ENCODE measurements around the gene CAMTA1. TPM values are rescaled to one million over a fixed set of nuclear protein-coding genes. Genes with fewer than 3 reads are reported as not detected.
A peak's percentile ranks its signal among the peaks of the same experiment; 100 is the strongest.

Gene CAMTA1
- total RNA-seq, 2 donors from 2014 or later, result 36.5 to 57.5 TPM

DNA sequence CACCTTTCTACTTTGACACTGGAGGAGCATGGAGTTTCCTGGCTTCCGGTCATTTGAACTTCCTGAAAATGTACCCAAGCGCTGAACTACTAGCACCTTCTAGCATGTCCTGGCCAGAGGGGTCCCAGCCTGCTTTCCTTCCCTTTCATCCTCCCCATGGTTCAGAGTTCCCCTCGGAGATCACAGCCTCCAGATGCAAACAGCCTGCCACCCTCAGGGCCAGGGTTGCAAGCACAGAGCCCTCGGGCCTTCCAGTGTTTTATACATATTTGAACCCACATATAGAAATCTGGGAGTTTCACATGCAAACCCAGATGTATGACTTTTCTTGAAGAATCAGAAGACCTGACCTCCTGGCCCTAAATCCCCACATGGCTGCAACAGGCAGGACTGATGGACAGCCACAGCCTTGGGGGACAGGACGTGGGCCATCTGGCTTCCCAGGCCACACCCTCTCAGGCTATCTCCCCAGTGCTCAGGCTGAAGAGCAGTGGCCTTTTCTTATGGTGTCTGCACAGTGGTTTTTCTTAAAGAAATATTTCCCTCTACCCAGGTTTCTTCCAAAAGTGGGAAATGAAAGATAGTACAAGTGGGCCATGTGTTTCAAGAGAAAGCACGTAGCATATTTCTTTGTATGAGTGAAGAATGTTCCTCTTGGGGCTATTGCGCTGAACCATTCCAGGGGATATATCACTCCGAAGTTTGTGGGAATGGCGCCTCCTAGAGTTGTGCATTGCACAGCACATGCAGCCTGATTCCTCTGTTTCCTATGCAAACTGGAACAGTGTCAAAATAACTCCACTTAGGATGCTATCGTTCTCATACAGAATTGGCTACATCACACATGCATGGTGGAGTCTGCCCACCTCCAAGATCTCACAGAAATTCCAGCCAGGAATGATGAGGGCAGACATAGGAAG, 753.9 kb downstream of the CAMTA1 start:
- Mint-ChIP-seq H3K27me3 (peaks cover 0 to 5% of the 10 kb centered on the region in 2 donors), H3K4me3 (no peak overlapping the region), H3K9me3 (no peaks in the 10 kb centered on the region), H3K27ac (no peak overlapping the region), H3K36me3 (no peaks in the 10 kb centered on the region), H3K4me1 (ENCODE audit: low read depth in 2 of 2) (no peaks in the 10 kb centered on the region)
- DNase-seq (ENCODE audit: low spot score), result no peak
- no peak for ATAC-seq

DNA sequence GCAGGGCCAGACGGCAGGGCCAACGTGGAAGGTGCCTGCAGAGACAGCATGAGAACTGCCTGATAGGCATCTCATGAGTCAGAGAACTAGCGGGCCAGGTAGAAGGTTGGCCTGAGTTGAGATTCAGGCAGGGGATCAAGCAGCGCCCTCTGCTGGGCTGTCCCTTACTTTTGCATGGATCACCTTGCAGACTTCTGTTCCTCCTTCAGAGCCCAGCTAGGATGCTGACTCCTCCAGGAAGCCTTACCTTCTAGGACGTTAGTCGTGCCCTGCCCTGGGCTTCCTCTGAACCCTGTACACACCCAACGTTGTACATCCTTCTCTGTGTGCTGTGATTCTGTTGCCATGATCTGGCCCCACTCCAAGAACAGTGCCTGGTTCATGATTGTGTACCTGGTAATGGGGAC, 754.5 kb downstream of the CAMTA1 start:
- H3K4me1 Mint-ChIP-seq (ENCODE audit: low read depth in 2 of 2), result no peaks in the 10 kb centered on the region
- H3K36me3 Mint-ChIP-seq, result no peaks in the 10 kb centered on the region
- H3K9me3 Mint-ChIP-seq, result no peaks in the 10 kb centered on the region
- no peak overlapping the region for H3K4me3 Mint-ChIP-seq
- DNase-seq (ENCODE audit: low spot score) (no peak), ATAC-seq (peak in 1 of 2 donors; percentile 26)
- no peak overlapping the region for H3K27ac Mint-ChIP-seq
- H3K27me3 Mint-ChIP-seq, result peaks cover 6 to 8% of the 10 kb centered on the region in 2 donors

DNA sequence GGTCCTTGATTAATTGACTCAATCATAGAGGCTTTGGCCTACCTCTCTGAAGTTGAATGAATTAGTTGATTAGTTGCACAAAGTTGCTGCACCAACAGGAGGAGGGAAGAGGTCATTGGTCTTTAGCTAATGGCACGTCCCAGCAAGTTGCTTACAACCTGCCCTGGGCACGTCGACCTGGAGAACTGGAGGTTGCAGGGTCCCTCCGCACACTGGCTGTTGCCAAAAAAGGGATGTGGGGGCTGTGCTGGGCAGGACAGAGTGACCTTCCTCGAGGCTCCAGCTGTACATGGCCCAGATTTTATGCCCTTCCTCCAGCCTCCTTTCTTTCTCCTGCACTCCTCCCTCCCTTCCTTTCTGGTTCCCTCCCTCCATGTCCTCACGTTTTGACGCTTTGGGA, 755.6 kb downstream of the CAMTA1 start:
- Mint-ChIP-seq H3K27ac (no peak overlapping the region), H3K36me3 (no peaks in the 10 kb centered on the region), H3K27me3 (peaks cover 11 to 13% of the 10 kb centered on the region in 2 donors), H3K4me1 (ENCODE audit: low read depth in 2 of 2) (no peaks in the 10 kb centered on the region), H3K4me3 (no peak overlapping the region), H3K9me3 (no peaks in the 10 kb centered on the region)
- ATAC-seq (no peak), DNase-seq (ENCODE audit: low spot score) (no peak)

DNA sequence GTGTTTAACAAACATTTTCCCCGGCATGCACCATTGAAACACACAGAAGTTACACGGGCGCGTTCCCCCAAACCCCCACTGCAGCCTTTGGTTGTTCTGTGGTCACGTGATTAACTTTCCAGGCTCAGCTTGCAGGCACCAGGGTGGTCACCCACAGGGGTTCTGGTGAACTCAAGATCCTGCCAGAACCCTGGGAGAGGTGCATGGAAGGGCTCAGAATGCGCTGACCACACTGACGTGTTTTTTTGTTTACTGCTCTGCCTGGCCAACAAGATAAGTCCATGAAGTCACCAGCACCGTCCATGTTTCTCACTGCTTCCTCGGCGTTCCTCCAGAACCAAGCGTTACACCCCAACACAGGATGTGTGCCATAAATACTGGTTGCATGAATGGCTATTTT, 756.4 kb downstream of the CAMTA1 start:
- Mint-ChIP-seq H3K4me1 (ENCODE audit: low read depth in 2 of 2) (no peaks in the 10 kb centered on the region), H3K4me3 (no peak overlapping the region), H3K27me3 (peaks cover 11 to 13% of the 10 kb centered on the region in 2 donors), H3K9me3 (no peaks in the 10 kb centered on the region), H3K36me3 (no peaks in the 10 kb centered on the region), H3K27ac (no peak overlapping the region)
- ATAC-seq (no peak), DNase-seq (ENCODE audit: low spot score) (no peak)

DNA sequence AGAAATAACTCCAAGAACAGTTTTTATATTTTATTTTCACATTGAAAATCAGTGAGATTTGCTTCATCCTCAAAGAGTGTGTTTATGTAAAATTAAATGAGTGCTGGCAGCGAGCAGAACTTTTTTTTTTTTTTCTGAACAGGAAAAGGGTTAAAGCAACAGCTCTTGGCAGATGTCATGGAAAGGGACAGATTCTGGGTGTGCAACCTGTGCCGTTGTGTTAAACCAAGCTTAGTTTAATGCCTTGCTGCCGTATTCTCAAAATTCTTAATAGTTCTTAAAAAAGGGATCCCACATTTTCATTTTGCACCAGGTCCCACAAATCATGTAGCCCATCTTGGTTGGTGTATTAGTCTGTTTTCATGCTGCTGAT, 758.5 kb downstream of the CAMTA1 start:
- Mint-ChIP-seq H3K36me3 (no peaks in the 10 kb centered on the region), H3K4me3 (no peak overlapping the region), H3K9me3 (no peaks in the 10 kb centered on the region), H3K27me3 (peaks cover 13% of the 10 kb centered on the region in 2 donors), H3K27ac (no peak overlapping the region), H3K4me1 (ENCODE audit: low read depth in 2 of 2) (peaks cover 0 to 2% of the 10 kb centered on the region in 2 donors)
- ATAC-seq (no peak), DNase-seq (ENCODE audit: low spot score) (no peak)

DNA sequence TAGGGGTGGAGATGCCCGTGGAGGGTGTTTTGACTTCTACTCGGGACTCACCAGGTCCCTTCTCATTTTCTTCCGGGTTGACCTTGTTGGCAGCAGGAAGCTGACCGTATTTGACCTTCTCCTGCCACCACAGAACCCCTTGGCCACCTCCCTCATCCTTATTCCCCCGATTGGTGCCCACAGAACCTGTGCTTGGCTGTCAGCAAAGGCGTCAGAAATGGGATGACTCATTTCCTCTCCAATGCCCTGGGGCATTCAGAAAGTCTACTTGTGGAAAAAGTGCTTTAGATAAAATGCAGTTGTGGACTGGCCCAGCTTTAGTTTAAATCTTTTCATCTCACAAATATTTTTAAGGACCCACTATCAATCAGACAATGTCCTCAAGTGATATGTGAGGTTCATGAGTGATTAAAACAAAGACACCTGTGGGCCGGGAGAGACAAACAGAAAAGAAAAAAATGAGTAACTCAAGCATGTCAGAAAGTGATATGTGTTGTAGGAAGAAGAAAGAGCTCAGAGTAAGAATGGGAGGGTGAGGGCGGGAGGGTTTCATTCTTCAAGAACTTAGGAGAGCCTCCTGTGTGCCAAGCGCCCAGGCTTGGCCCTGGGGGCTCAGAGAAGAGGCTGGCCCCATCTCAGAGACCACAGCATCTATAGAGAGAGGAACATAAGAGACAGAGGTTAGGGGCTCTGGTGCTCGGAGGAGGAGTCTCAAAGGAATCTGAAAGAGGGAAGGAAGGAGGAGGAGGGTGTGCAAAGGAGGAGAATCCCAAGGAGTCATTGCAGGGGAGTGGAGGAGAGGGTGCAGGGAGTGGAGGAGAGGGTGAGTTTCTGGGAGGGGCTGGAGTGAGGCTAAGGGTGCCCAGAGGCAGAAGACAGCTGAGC, 764.3 kb downstream of the CAMTA1 start:
- H3K4me1 Mint-ChIP-seq (ENCODE audit: low read depth in 2 of 2), result peaks cover 8 to 20% of the 10 kb centered on the region in 2 donors
- peak overlapping the region; percentile 74 to 81 for H3K27ac Mint-ChIP-seq

DNA sequence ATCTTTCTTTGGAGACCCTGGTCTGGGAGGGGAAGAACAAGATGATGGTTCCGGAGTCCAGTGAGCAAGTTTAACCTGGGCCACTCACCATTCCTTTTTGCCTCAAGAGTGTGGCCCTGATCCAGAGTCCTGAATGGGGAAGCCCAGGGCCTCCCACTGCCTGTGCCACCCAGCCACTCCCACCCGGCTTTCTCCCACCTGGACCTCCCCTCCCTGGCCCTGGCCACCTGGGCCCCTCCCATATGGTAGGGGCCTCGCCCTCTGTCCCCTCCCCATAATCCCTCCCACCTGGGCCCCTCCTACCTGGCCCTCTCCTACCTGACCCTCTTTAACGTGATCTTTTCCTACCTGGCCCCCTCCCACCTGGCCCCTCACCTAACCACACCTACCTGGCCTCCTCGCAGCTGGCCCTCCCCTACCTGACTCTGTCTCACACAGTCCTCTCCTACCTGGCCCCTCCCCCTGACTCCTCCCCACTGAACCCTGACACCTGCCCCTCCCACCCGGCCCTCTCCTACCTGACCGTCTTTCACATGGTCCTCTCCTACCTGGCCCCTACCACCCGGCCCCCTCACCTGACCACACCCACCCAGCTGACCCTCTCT, 765.1 kb downstream of the CAMTA1 start:
- H3K4me1 Mint-ChIP-seq (ENCODE audit: low read depth in 2 of 2), result peaks cover 8 to 21% of the 10 kb centered on the region in 2 donors
- H3K27ac Mint-ChIP-seq, result peak overlapping the region in 1 of 2 donors; percentile 81
- ATAC-seq (no peak), DNase-seq (ENCODE audit: low spot score) (no peak)
- peaks cover 1 to 6% of the 10 kb centered on the region in 2 donors for H3K27me3 Mint-ChIP-seq
- H3K4me3 Mint-ChIP-seq, result no peak overlapping the region
- H3K36me3 Mint-ChIP-seq, result no peaks in the 10 kb centered on the region
- no peaks in the 10 kb centered on the region for H3K9me3 Mint-ChIP-seq

More for the DNA sequence above, 764.3 kb downstream of the CAMTA1 start:
- Mint-ChIP-seq H3K9me3 (no peaks in the 10 kb centered on the region), H3K4me3 (peak overlapping the region; percentile 42), H3K27me3 (peaks cover 10% of the 10 kb centered on the region in 2 donors), H3K36me3 (no peaks in the 10 kb centered on the region)
- DNase-seq (ENCODE audit: low spot score) (peak; percentile 62), ATAC-seq (peak; percentile 80 to 84)

DNA sequence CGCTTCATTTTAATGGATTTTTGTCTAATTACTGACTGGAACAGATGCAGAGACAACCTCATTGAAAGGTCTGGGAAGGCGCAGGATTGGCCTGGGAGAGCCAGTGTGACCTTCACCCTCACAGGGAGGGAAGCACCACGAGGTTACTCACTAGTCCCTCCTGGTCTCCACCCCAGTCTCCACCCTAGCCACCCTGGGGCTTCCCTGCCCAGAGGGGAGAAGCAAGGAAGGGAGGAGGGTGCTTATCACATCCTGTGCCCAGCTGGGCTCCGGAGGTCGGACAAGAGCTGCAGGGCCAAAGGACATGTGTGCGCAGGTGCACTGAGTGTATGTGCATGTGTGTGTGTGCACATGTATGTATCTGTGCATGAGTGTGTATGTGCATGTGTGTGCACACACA, 765.7 kb downstream of the CAMTA1 start:
- H3K27ac Mint-ChIP-seq, result peak overlapping the region in 1 of 2 donors; percentile 43
- H3K4me1 Mint-ChIP-seq (ENCODE audit: low read depth in 2 of 2), result peaks cover 8 to 26% of the 10 kb centered on the region in 2 donors
- ATAC-seq (no peak), DNase-seq (ENCODE audit: low spot score) (no peak)
- H3K27me3 Mint-ChIP-seq, result peaks cover 0 to 6% of the 10 kb centered on the region in 2 donors
- H3K36me3 Mint-ChIP-seq, result no peaks in the 10 kb centered on the region
- H3K4me3 Mint-ChIP-seq, result no peak overlapping the region
- H3K9me3 Mint-ChIP-seq, result no peaks in the 10 kb centered on the region

DNA sequence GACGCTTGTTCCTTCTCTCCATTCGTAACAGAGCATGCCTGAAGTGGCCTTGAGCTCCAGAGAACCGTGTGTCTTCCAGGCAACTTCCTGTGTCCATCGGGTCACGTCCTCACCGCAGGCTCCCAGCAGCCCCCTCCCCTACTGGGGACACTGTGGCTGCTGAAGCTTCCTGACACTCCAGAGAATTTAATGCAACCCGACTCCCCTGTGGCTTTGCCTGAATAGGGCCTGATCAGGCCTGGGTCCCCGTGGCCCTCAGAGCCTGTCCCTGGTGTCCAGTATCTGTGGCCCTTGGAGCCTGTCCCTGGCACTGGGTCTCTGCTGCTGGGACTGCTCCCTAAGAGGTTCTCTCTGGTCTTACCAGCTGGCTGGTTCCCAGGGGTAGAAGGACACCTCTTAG, 766.2 kb downstream of the CAMTA1 start:
- Mint-ChIP-seq H3K4me1 (ENCODE audit: low read depth in 2 of 2) (peaks cover 8 to 26% of the 10 kb centered on the region in 2 donors), H3K36me3 (no peaks in the 10 kb centered on the region), H3K9me3 (no peaks in the 10 kb centered on the region), H3K27ac (no peak overlapping the region), H3K27me3 (peaks cover 0 to 8% of the 10 kb centered on the region in 2 donors), H3K4me3 (no peak overlapping the region)
- DNase-seq (ENCODE audit: low spot score) (no peak), ATAC-seq (no peak)

DNA sequence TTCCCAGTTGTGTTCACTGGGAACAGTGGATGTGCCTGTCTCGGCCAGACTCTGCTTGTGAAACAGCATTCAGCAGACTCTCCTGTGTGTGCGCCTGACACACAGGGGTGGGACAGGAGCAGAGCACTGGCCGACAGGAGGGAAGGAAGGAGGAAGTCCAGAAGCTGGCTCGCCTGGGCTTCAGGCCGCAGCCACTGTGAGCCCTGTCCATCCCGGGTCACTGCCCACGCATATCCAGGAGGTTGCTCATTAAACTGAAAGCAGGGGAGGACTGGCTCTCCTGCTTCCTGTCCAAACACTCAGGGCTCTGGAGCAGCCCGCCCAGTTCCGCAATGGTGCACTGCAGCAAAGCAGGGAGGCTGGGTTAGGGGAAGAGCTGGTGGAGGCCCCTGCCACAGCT, 767.1 kb downstream of the CAMTA1 start:
- Mint-ChIP-seq H3K27ac (no peak overlapping the region), H3K27me3 (peaks cover 0 to 9% of the 10 kb centered on the region in 2 donors), H3K9me3 (no peaks in the 10 kb centered on the region), H3K4me1 (ENCODE audit: low read depth in 2 of 2) (peaks cover 8 to 26% of the 10 kb centered on the region in 2 donors), H3K4me3 (no peak overlapping the region), H3K36me3 (no peaks in the 10 kb centered on the region)
- no peak for DNase-seq (ENCODE audit: low spot score)
- ATAC-seq, result no peak

DNA sequence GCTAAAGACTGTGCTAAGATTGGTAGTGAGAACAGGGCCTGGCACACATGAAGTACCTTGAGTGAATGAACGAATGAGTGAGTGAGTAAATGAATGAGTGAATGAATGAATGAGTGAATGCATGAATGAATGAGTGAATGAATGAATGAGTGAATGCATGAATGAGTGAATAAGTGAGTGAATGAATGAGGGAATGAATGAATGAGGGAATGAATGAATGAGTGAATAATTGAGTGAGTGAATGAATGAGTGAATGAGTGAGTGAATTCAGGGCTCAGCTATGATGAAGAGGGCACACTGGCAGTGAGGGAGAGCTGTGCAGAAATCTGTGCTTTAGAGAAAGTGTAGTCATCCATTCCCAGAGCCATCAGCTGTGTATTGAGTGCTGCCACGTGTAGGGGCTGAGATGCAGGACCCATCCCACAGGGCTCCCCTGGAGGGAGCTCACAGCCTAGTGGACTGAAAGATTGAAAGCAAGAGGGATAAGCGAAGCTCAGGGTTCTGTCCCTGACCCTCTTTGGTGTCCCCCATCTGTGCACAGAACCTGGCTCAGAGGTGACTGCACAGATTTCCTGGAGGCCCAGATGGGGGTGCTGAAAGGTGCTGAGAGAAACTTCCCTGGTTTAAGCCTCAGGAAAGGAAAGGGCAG, 767.9 kb downstream of the CAMTA1 start:
- H3K36me3 Mint-ChIP-seq, result no peaks in the 10 kb centered on the region
- ATAC-seq, result no peak
- H3K4me3 Mint-ChIP-seq, result no peak overlapping the region
- peaks cover 0 to 7% of the 10 kb centered on the region in 2 donors for H3K27me3 Mint-ChIP-seq
- H3K27ac Mint-ChIP-seq, result no peak overlapping the region
- DNase-seq (ENCODE audit: low spot score), result no peak
- peaks cover 8 to 24% of the 10 kb centered on the region in 2 donors for H3K4me1 Mint-ChIP-seq (ENCODE audit: low read depth in 2 of 2)
- H3K9me3 Mint-ChIP-seq, result no peaks in the 10 kb centered on the region

DNA sequence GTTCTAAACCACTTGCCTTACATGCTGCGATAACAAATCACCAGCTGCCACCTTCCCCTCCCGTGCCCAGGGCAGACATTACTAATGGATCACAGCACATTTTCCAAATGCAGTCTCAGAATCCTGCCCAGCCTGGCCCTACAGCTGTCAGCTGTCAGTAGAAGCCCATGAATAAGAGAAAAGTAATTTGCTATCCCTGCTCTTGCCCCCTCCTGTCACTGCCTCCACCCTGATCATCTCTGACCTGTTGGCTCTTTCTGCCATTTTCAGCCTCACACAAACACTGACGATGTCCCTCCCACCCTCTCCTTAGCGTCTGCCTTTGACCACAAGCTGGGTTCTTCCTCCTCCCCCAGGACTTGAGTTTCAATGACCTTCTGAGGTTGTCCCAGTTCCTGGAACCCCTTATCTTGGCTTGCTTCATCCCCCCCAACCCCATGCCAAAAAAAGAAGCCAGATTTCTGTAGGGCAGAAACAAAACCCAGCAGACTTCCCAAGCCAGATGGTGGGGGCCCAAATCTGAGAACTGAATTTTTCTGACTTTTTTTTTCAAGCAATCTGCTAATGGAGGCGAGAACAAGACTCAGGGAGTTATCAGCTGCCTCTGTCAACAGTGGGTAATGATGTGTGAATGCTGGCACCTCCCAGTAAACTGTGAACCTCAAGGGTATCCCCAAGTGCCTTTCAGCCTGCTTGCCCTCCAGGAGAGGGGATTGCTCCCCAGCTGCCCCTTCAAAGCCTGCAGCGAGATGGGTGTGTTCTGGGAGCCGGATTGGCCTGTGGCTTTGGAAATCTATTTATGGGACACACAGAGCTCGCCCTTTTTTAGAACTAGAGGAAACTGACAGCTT, 769.4 kb downstream of the CAMTA1 start:
- Mint-ChIP-seq H3K36me3 (no peaks in the 10 kb centered on the region), H3K4me1 (ENCODE audit: low read depth in 2 of 2) (peaks cover 4 to 18% of the 10 kb centered on the region in 2 donors), H3K27ac (no peak overlapping the region), H3K9me3 (no peaks in the 10 kb centered on the region), H3K27me3 (peaks cover 0 to 7% of the 10 kb centered on the region in 2 donors), H3K4me3 (no peak overlapping the region)
- ATAC-seq (no peak), DNase-seq (ENCODE audit: low spot score) (no peak)

Measured in natural killer cell treated with Interleukin-12 subunit alpha and Interleukin-12 subunit beta and Interleukin-15 and Interleukin-18, amount 100 ng/mL, for 72 hours (primary cell).